Testis (tissue), 3 donors: Measurements from ENCODE around the gene SPTLC3. TPM values are rescaled to one million over a fixed set of nuclear protein-coding genes. Genes with fewer than 3 reads are reported as not detected.

Experiments
- DNase-seq: peaks from one replicate; pipeline ENCODE4 v3.0.0-alpha.2; 2019
- H3K27ac ChIP-seq, 2 donors: fragments of 200-600 bp; sonication (generic); one replicate each; pipeline ENCODE4 v1.5.1; 2019
- H3K27me3 ChIP-seq: fragments of 200-600 bp; sonication (generic); one replicate; pipeline ENCODE4 v1.5.1; 2019
- H3K36me3 ChIP-seq: fragments of 200-600 bp; sonication (generic); one replicate; pipeline ENCODE4 v1.5.1; 2017; ENCODE audit warnings: low read depth; ENCODE audit errors: missing control alignments
- H3K4me1 ChIP-seq: fragments of 200-600 bp; sonication (generic); one replicate; pipeline ENCODE4 v1.5.1; 2019
- H3K4me3 ChIP-seq, 2 donors: fragments of 200-600 bp; sonication (generic); one replicate each; pipeline ENCODE4 v1.5.1; 2017 to 2019
- H3K9me3 ChIP-seq: fragments of 200-600 bp; sonication (generic); one replicate; pipeline ENCODE4 v1.5.1; 2017
- CTCF ChIP-seq, 3 experiments: fragments of 450-650 bp in 2 of 3; fragments of 200-600 bp in 1 of 3; sonication (generic) in 1 of 3; IDR thresholded peaks; one replicate each; pipeline ENCODE4 v1.5.1; 2016 to 2019; ENCODE audit warnings: antibody characterized with exemption in 3 of 3, mild to moderate bottlenecking in 2 of 3, moderate library complexity in 1 of 3
- POLR2A ChIP-seq: fragments of 450-650 bp; IDR thresholded peaks from one replicate; pipeline ENCODE4 v1.6.1; 2017; ENCODE audit warnings: antibody characterized with exemption, mild to moderate bottlenecking, moderate library complexity
- WGBS, 2 donors: methylation state at CpG; one replicate each; pipeline ENCODE4 v1.1.5; 2018; 5-methylcytosine and 5-hydroxymethylcytosine counted together
- intact Hi-C: fragments of 100-400 bp; cut with DNase I; formaldehyde crosslinking; loops from one replicate; pipeline ENCODE4 v1.15.1; 2023; ENCODE audit warnings: low total_unique reads
- polyA plus RNA-seq: library from polyadenylated mRNA; stranded (reverse); fragments of 350-450 nt; fragmentation: Illumina TruSeq; extraction: RNeasy Lipid Tissue Mini Kit (QIAGEN cat#74804); gene quantifications from one replicate; pipeline ENCODE4 v1.2.3, GENCODE V29; 2014; ENCODE audit warnings: low read depth, low replicate concordance; ENCODE audit not compliant: insufficient read depth
- total RNA-seq, 2 donors: library from RNA; depleted of rRNA; stranded (reverse); fragments of >200 nt; gene quantifications; one replicate each; pipeline ENCODE4 v1.2.3, GENCODE V29; 2016

Gene SPTLC3
- total and polyA plus RNA-seq, 3 donors from 2014 or later = 9.8 to 22.6 (median 11.3) TPM

- no peak for DNase-seq
- Histone ChIP-seq H3K4me3 (no peak overlapping the region), H3K9me3 (no peaks in the 10 kb centered on the region), H3K36me3 (no peaks in the 10 kb centered on the region), H3K4me1 (peaks cover 3% of the 10 kb centered on the region), H3K27ac (no peak overlapping the region), H3K27me3 (no peaks in the 10 kb centered on the region)
- WGBS, 2 donors = 68 to 83% methylated on average over 3 to 5 of the region's 5 CpGs
- intact Hi-C loops = loop anchor here (10.0 kb wide), 1 partner anchor 127 kb away; no protein-coding TSS in a partner anchor
- no peak for TF ChIP-seq POLR2A
- no peak for TF ChIP-seq CTCF (IDR thresholded peaks at IDR 0.05)
Observed at GRCh38 chr20:13101706-13102105, 92.9 kb downstream of the SPTLC3 start.

DNA sequence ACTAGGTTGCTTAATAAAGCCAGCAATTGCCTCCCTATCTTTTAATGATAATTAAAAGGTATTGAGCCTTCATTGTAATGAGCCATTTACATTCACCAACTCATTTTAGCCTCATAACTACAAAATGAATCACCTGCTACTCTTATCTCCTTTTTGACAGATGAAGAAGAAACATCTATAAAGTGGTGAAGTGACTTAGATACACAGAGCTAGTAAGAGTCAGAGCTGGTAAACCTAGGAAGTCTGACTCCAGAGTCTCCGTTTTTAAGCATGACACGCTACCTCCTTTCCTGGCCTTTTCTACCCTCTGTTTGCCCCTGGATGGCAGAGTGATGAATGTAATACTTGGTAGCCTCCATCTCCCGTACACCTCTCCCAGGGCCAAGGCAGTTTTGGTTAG, 93.5 kb downstream of the SPTLC3 start:
- no peaks in the 10 kb centered on the region for H3K36me3 ChIP-seq
- H3K9me3 ChIP-seq = no peaks in the 10 kb centered on the region
- no peaks in the 10 kb centered on the region for H3K27me3 ChIP-seq
- no peak overlapping the region for H3K27ac ChIP-seq
- intact Hi-C loops = loop anchor here (10.0 kb wide), 1 partner anchor 127 kb away; no protein-coding TSS in a partner anchor
- TF ChIP-seq POLR2A (no peak), CTCF (IDR thresholded peaks at IDR 0.05) (no peak)
- H3K4me3 ChIP-seq = no peak overlapping the region
- H3K4me1 ChIP-seq = peaks cover 3% of the 10 kb centered on the region
- WGBS, 2 donors = 78 to 90% methylated on average over 3 of the region's 3 CpGs
- no peak for DNase-seq

DNA sequence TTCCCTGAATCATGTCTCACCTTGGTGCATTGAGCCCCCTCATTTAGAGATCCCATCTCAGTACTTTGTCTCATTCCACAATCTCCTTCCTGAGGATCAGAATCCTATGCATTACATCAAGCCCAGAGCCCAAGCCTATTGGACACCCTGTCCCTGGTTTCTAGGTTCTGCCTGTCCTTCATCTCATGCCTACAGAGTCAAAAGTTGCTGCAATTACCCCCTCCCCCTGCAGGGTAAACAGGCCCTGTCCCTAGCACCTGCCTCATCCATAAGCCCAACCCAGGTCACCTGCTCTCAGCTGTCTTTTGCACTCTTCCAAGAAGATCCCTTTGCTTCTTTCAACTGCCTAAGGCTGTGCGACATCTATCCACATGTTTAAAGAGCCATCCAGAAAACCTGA, 93.9 kb downstream of the SPTLC3 start:
- Histone ChIP-seq H3K4me3 (no peak overlapping the region), H3K9me3 (no peaks in the 10 kb centered on the region), H3K36me3 (no peaks in the 10 kb centered on the region), H3K27ac (no peak overlapping the region), H3K27me3 (no peaks in the 10 kb centered on the region), H3K4me1 (peaks cover 3% of the 10 kb centered on the region)
- TF ChIP-seq CTCF (IDR thresholded peaks at IDR 0.05) (no peak), POLR2A (no peak)
- intact Hi-C loops = loop anchor here (10.0 kb wide), 1 partner anchor 128 kb away; no protein-coding TSS in a partner anchor
- 75 to 100% methylated on average over 1 of the region's 1 CpG for WGBS, 2 donors
- DNase-seq = no peak

DNA sequence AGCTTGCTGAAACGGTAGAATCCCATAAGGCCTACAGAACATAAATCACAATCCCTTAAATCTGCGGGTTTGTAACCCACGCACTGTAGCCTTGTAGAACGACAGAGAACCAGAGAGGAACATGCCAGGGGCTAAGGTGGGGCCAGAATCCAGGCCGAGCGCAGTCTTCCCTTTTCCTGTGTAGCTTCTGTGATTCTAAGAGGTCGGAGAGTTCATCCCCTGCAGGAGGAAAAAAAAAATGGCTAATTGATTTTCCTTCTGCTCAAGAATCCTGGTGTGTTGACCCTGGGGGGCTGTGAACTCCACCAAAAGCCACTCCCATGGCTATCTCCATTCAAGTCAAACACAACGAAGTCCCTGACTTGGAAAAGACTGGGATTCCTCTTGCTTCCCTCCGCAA, 96.3 kb downstream of the SPTLC3 start:
- Histone ChIP-seq H3K36me3 (no peaks in the 10 kb centered on the region), H3K27ac (no peak overlapping the region), H3K4me3 (no peak overlapping the region), H3K9me3 (no peaks in the 10 kb centered on the region), H3K27me3 (no peaks in the 10 kb centered on the region), H3K4me1 (peaks cover 3% of the 10 kb centered on the region)
- DNase-seq = no peak
- no peak for TF ChIP-seq CTCF (IDR thresholded peaks at IDR 0.05)
- no peak for TF ChIP-seq POLR2A
- WGBS, 2 donors = 57 to 66% methylated on average over 9 of the region's 9 CpGs
- intact Hi-C loops = loop anchor here (10.0 kb wide), 1 partner anchor 130 kb away; no protein-coding TSS in a partner anchor

- intact Hi-C loops = loop anchor here (10.0 kb wide), 1 partner anchor 131 kb away; no protein-coding TSS in a partner anchor
- no peaks in the 10 kb centered on the region for H3K36me3 ChIP-seq
- no peaks in the 10 kb centered on the region for H3K27me3 ChIP-seq
- H3K4me3 ChIP-seq = no peak overlapping the region
- H3K27ac ChIP-seq = no peak overlapping the region
- 25 to 30% methylated on average over 14 of the region's 14 CpGs for WGBS, 2 donors
- TF ChIP-seq CTCF (IDR thresholded peaks at IDR 0.05) = peak; percentile 41 to 64 (median 59)
- TF ChIP-seq POLR2A = no peak
- H3K9me3 ChIP-seq = no peaks in the 10 kb centered on the region
- DNase-seq = no peak
- H3K4me1 ChIP-seq = peaks cover 3% of the 10 kb centered on the region
Observed at GRCh38 chr20:13105864-13106457, 97.2 kb downstream of the SPTLC3 start.
